ENCODE results near the gene SLC2A1. TPM values are rescaled to one million over a fixed set of nuclear protein-coding genes. Genes with fewer than 3 reads are reported as not detected.

The SLC2A1 gene
- polyA plus RNA-seq, 1 experiment = 193 TPM

DNA sequence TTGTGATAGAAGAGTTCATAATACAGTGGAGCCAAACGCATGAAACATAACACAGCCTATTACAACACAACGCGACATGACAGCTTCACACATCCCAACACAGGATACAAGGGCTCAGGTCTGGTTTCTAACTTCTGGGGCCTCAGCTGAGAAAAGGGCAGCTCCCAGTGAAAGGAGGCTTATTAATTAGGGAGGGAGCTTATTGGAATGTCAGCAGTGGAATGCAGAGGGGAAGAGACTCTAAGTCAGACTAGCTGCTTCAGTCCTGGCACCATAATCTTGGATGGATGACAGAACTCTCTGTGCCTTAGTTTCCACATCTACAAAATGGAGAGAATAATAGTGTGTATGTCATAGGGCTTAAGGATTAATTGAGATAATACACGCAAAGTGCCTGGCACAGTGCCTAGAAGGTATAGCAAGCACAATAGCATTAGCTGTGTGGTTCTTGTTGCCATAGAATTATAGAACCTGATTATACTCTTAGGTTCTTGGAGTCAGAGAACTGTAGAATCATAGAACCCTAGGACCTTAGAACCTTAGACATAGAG is 22.7 kb upstream of the SLC2A1 start:
- TF ChIP-seq, protein P1, sequence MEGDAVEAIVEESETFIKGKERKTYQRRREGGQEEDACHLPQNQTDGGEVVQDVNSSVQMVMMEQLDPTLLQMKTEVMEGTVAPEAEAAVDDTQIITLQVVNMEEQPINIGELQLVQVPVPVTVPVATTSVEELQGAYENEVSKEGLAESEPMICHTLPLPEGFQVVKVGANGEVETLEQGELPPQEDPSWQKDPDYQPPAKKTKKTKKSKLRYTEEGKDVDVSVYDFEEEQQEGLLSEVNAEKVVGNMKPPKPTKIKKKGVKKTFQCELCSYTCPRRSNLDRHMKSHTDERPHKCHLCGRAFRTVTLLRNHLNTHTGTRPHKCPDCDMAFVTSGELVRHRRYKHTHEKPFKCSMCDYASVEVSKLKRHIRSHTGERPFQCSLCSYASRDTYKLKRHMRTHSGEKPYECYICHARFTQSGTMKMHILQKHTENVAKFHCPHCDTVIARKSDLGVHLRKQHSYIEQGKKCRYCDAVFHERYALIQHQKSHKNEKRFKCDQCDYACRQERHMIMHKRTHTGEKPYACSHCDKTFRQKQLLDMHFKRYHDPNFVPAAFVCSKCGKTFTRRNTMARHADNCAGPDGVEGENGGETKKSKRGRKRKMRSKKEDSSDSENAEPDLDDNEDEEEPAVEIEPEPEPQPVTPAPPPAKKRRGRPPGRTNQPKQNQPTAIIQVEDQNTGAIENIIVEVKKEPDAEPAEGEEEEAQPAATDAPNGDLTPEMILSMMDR (IDR thresholded peaks at IDR 0.05; ENCODE audit: insufficient read depth, low read depth, low read length) = no peak
- Histone ChIP-seq H3K4me3 (ENCODE audit: low read depth, low read length) (no peak overlapping the region), H3K27me3 (ENCODE audit: control insufficient read depth, insufficient read depth, low read length) (no peaks in the 10 kb centered on the region), H3K36me3 (ENCODE audit: control insufficient read depth, insufficient read depth, low read length) (peaks cover 2% of the 10 kb centered on the region)
- CTCF ChIA-PET = interaction anchor here (0.9 kb wide), 1 partner anchor 92 kb away, joined by 3 read pairs; no protein-coding TSS in a partner anchor
- POLR2A ChIA-PET = no interaction called here
- no peak for DNase-seq (ENCODE audit: low read depth)

DNA sequence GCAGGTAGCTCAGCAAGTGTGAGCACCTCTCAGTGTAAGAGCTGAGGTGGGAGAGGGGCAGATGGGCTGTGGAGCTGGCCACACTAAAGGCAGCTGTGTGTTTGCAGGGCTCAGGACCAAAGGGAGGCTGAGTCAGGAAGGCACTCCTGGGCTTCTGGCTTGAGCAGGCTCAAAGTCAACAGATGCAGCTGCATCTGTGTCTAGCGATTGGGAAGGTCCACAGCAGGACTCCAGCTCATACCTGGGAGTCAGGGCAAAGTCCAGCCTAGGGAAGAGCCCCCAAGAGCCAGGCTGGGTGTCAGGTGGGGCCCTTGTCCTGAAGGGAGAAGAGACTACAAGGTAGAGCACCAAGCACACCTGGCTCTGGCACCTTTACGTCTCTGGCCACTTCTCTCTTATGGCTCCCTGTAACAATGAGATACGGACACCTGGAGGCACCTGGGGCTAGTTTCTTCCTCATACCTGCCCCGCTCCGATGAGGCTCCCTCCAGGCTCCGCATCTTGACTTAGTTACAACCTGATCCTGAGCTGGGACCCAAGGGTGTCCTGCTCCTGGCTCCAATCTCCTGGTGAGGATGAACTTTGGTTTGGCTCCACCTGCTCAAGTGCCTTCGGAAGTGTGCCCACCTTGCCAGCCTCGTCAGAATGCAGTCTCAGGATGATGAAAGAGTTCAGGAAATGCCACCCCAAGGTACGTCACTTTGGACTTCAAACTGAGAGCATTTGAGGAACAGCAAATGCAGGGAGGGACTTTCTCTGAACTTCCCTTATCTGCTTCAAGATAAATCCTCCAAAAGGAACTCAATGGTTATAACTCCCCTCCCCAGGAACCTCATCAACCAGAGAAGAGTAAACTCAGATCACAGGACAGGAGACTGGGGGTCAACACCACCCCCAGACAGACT is 21.5 kb upstream of the SLC2A1 start:
- H3K4me3 ChIP-seq (ENCODE audit: low read depth, low read length) = no peak overlapping the region
- POLR2A ChIA-PET = no interaction called here
- H3K27me3 ChIP-seq (ENCODE audit: control insufficient read depth, insufficient read depth, low read length) = no peaks in the 10 kb centered on the region
- no peak for DNase-seq (ENCODE audit: low read depth)
- TF ChIP-seq, protein P1 (IDR thresholded peaks at IDR 0.05; ENCODE audit: insufficient read depth, low read depth, low read length) = no peak
- peaks cover 5% of the 10 kb centered on the region for H3K36me3 ChIP-seq (ENCODE audit: control insufficient read depth, insufficient read depth, low read length)
- CTCF ChIA-PET = no interaction called here

DNA sequence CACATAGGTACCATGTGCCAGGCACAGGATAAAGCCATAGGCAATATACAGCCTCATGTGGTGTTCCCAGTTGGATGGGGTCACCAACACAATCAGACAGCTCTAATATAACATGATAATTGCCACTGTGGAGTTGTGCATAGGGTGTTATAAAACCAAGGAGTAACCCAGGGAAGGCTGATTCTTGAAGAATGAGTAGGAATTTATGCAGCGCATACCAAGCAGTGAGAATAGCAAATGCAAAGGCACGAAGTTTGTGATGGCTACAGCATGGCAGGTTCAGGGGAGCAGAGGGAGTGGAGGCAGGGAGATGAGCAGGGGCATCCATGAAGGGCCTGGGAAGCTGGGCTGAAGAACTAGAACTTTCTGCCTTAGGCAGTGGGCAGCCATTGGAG is 20.4 kb upstream of the SLC2A1 start:
- ChIA-PET POLR2A (interaction anchor here (0.6 kb wide), 1 partner anchor 20 kb away, joined by 5 read pairs; no protein-coding TSS in a partner anchor), CTCF (no interaction called here)
- H3K36me3 ChIP-seq (ENCODE audit: control insufficient read depth, insufficient read depth, low read length) = peaks cover 6% of the 10 kb centered on the region
- TF ChIP-seq, protein P1 (IDR thresholded peaks at IDR 0.05; ENCODE audit: insufficient read depth, low read depth, low read length) = no peak
- no peak overlapping the region for H3K4me3 ChIP-seq (ENCODE audit: low read depth, low read length)
- no peak for DNase-seq (ENCODE audit: low read depth)
- H3K27me3 ChIP-seq (ENCODE audit: control insufficient read depth, insufficient read depth, low read length) = no peaks in the 10 kb centered on the region

DNA sequence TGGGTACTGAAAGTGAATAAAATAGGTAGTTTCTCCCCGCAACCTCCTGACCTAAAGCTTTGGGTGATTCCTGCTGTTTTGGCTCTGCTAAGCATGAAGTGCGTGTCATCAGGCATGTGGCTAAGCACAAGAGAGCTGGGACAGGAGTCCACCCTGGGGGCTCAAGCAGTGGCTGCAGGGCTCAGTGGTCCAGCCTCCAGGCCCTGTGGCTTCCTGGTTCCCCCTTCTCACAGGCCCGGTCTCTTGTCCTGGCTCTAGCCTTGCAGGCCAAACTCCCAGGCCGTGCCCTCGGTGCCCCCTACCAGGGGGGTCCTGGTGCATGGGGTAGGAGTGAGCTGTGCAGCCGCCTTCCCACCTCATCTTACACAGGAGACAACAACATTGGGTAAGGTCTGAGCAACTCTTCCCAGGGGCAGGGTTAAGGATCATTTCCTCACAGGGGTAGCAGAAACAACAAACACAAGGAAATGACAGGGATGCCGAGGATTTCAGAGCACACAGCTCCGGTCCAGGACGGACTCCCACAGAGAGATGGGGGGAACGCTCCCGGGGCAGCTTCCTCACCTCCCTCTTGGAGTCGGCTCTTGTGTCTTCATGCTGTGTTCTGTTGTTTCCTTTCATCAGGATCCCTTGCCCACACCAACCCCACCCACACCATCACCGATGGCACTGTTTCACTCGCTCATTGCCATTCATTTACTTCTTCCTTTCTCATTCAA is 19.8 kb upstream of the SLC2A1 start:
- Histone ChIP-seq H3K27me3 (ENCODE audit: control insufficient read depth, insufficient read depth, low read length) (no peaks in the 10 kb centered on the region), H3K36me3 (ENCODE audit: control insufficient read depth, insufficient read depth, low read length) (peaks cover 6% of the 10 kb centered on the region), H3K4me3 (ENCODE audit: low read depth, low read length) (no peak overlapping the region)
- no peak for DNase-seq (ENCODE audit: low read depth)
- TF ChIP-seq, protein P1 (IDR thresholded peaks at IDR 0.05; ENCODE audit: insufficient read depth, low read depth, low read length) = no peak
- ChIA-PET CTCF (no interaction called here), POLR2A (interaction anchor here (0.6 kb wide), 1 partner anchor 20 kb away, joined by 5 read pairs; no protein-coding TSS in a partner anchor)

DNA sequence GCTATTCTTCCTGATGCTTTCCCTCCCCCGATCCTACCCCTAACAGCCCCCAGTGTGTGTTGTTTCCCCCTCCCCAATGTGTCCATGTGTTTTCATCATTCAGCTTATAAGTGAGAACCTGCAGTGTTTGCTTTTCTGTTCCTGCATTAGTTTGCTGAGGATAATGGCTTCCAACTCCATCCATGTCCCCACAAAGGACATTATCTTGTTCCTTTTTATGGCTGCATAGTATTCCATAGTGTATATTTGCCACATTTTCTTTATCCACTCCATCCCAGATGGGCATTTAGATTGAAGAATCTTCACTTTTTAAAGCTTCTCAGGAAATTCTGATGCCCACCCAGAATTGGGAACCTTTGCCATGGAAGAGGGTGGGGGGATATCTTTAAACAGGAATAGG is 19.0 kb upstream of the SLC2A1 start:
- POLR2A ChIA-PET = no interaction called here
- Histone ChIP-seq H3K27me3 (ENCODE audit: control insufficient read depth, insufficient read depth, low read length) (no peaks in the 10 kb centered on the region), H3K4me3 (ENCODE audit: low read depth, low read length) (no peak overlapping the region), H3K36me3 (ENCODE audit: control insufficient read depth, insufficient read depth, low read length) (peaks cover 6% of the 10 kb centered on the region)
- no peak for DNase-seq (ENCODE audit: low read depth)
- TF ChIP-seq, protein P1 (IDR thresholded peaks at IDR 0.05; ENCODE audit: insufficient read depth, low read depth, low read length) = no peak
- CTCF ChIA-PET = no interaction called here
